GM19463 (cell line): ENCODE data around the gene TUBB.
"Not testable (repeated sequence)": the region's sequence is repeated elsewhere in the genome, so short reads cannot be mapped to it uniquely, and the experiment has no call there.

ENCODE experiments used
- ATAC-seq: cut with Tn5 transposase; IDR thresholded peaks from one replicate; pipeline ENCODE4 v1.9.1; 2021; ENCODE audit warnings: mild to moderate bottlenecking, moderate library complexity; ENCODE audit not compliant: unreplicated experiment

TUBB gene

GRCh38 chr6:30717129-30717844 lies 2.9 kb upstream of the TUBB start, which contains the start of gene MDC1:
MDC1 (minus strand) TSS chr6:30717281; CDS start chr6:30715175, 2,106 bp downstream.
- peak; percentile 65 for ATAC-seq

- not testable (repeated sequence) for ATAC-seq
These were observed 2.1 kb upstream of the TUBB start for GRCh38 chr6:30717845-30718720.

GRCh38 chr6:30719356-30719755 lies 796 bp upstream of the TUBB start:
- no peak for ATAC-seq

GRCh38 chr6:30720738-30721197 lies 616 bp downstream of the TUBB start:
- ATAC-seq = no peak

- peak; percentile 24 for ATAC-seq
These were observed 1.3 kb downstream of the TUBB start for GRCh38 chr6:30721198-30722024.

GRCh38 chr6:30722025-30722279 lies 1.8 kb downstream of the TUBB start:
- not testable (repeated sequence) for ATAC-seq

GRCh38 chr6:30722280-30723112 lies 2.3 kb downstream of the TUBB start:
- ATAC-seq = no peak

GRCh38 chr6:30723159-30723842 lies 3.1 kb downstream of the TUBB start:
- ATAC-seq = not testable (repeated sequence)

GRCh38 chr6:30723843-30724741 lies 3.9 kb downstream of the TUBB start:
- not testable (repeated sequence) for ATAC-seq

GRCh38 chr6:30724906-30725667 lies 4.9 kb downstream of the TUBB start:
- ATAC-seq = no peak

- no peak for ATAC-seq
These were observed 5.8 kb downstream of the TUBB start for GRCh38 chr6:30725713-30726505.

GRCh38 chr6:30726506-30727413 lies 6.6 kb downstream of the TUBB start:
- no peak for ATAC-seq

GRCh38 chr6:30727920-30728553 lies 7.9 kb downstream of the TUBB start:
- no peak for ATAC-seq

- peak; percentile 58 for ATAC-seq
These were observed 10.7 kb downstream of the TUBB start for GRCh38 chr6:30730601-30731435.
